OCI-LY3 (cell line): ENCODE measurements around the gene VWA2.

Experiments used
- CTCF ChIP-seq: fragments of 200-600, 300-600 bp; sonication (generic); IDR thresholded peaks from 2 replicates; pipeline ENCODE4 v1.5.1; 2014; ENCODE audit warnings: antibody characterized with exemption, low read length, low read depth
- EZH2phosphoT487 ChIP-seq: fragments of 200-600 bp; shearing (Covaris generic); IDR thresholded peaks from 2 replicates; pipeline ENCODE4 v1.6.1; 2018; ENCODE audit warnings: antibody characterized with exemption, mixed run types, low read depth

- TF ChIP-seq CTCF (no peak), EZH2phosphoT487 (no peak)
Observed at GRCh38 chr10:114283535-114284234, 44.6 kb downstream of the VWA2 start.
